Liver (tissue), 3 donors: Measurements from ENCODE around the gene KRT4.

Experiments
- EGR1 ChIP-seq, 2 donors: IDR thresholded peaks; 2 replicates each; pipeline ENCODE4 v1.6.1; 2016 to 2018; ENCODE audit warnings: antibody characterized with exemption in 2 of 2, low read depth in 2 of 2
- GABPA ChIP-seq, 2 donors: IDR thresholded peaks in 1 of 2; conservative IDR thresholded peaks in 1 of 2; 2 replicates each; pipeline ENCODE4 v1.6.1; 2016; ENCODE audit warnings: antibody characterized with exemption in 2 of 2, mild to moderate bottlenecking in 1 of 2, moderate library complexity in 1 of 2
- HNF4A ChIP-seq, 2 donors: conservative IDR thresholded peaks; 2 replicates each; pipeline ENCODE4 v1.6.1; 2016; ENCODE audit warnings: antibody characterized with exemption in 2 of 2, mild to moderate bottlenecking in 2 of 2
- HNF4G ChIP-seq: IDR thresholded peaks from 2 replicates; pipeline ENCODE4 v1.6.1; 2016; ENCODE audit warnings: antibody characterized with exemption
- JUND ChIP-seq, 2 donors: IDR thresholded peaks; 2 replicates each; pipeline ENCODE4 v1.6.1; 2016; ENCODE audit warnings: antibody characterized with exemption in 2 of 2
- RAD21 ChIP-seq, 2 donors: IDR thresholded peaks; 2 replicates each; pipeline ENCODE4 v1.6.1; 2016; ENCODE audit warnings: antibody characterized with exemption in 2 of 2, mild to moderate bottlenecking in 2 of 2
- SP1 ChIP-seq: IDR thresholded peaks from 2 replicates; pipeline ENCODE4 v1.6.1; 2018; ENCODE audit warnings: antibody characterized with exemption, mild to moderate bottlenecking
- TAF1 ChIP-seq: conservative IDR thresholded peaks from 2 replicates; pipeline ENCODE4 v1.6.1; 2016; ENCODE audit warnings: antibody characterized with exemption, mild to moderate bottlenecking
- TF ChIP-seq, protein P1 (sequence below): fragments of 150-350 bp; IDR thresholded peaks from 2 replicates; pipeline ENCODE4 v1.5.1; 2017; ENCODE audit warnings: improper control_type of control experiment, low read depth, low read length; ENCODE audit not compliant: missing input control
- donor health status: healthy.
- donor health status: healthy.

DNA sequence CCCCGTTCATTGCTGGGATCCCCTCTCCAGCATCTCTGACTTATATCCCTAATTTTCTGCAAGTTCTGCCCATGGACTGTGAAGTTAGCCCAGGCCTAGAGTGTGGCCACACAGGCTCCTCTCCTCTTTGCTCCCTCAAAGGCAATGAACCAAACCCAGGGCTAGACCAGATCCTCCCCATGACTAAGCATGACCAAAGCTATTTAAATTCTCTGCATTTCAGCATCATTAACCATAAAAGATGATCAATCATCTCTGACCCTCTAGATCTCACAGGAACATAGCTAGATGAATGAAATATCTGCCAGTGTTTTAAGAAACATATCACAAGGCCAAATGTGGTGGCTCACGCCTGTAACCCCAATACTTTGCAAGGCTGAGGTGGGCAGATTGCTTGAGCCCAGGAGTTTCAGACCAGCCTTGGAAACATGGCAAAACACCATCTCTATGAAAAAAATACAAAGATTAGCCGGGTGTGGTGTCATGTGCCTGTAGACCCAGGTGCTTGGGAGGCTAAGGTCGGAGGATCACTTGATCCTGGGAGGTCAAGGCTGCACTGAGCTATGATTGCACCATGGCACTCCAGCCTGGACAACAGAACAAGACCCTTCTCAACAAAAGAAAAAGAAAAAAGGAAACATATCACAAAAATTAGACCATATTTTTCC is 15.8 kb downstream of the KRT4 start:
- TF ChIP-seq, protein P1, sequence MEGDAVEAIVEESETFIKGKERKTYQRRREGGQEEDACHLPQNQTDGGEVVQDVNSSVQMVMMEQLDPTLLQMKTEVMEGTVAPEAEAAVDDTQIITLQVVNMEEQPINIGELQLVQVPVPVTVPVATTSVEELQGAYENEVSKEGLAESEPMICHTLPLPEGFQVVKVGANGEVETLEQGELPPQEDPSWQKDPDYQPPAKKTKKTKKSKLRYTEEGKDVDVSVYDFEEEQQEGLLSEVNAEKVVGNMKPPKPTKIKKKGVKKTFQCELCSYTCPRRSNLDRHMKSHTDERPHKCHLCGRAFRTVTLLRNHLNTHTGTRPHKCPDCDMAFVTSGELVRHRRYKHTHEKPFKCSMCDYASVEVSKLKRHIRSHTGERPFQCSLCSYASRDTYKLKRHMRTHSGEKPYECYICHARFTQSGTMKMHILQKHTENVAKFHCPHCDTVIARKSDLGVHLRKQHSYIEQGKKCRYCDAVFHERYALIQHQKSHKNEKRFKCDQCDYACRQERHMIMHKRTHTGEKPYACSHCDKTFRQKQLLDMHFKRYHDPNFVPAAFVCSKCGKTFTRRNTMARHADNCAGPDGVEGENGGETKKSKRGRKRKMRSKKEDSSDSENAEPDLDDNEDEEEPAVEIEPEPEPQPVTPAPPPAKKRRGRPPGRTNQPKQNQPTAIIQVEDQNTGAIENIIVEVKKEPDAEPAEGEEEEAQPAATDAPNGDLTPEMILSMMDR, result no peak
- TF ChIP-seq EGR1 (IDR thresholded peaks at IDR 0.05; ENCODE audit: low read depth in 2 of 2) (no peak), HNF4G (no peak), RAD21 (IDR thresholded peaks at IDR 0.05) (no peak), GABPA (IDR thresholded peaks at IDR 0.05 in 1 of 2, conservative IDR thresholded peaks at IDR 0.05 in 1 of 2) (no peak), SP1 (no peak), TAF1 (no peak), HNF4A (conservative IDR thresholded peaks at IDR 0.05) (no peak), JUND (IDR thresholded peaks at IDR 0.05) (no peak)
